ENCODE data around the gene CCDC149. TPM values are rescaled to one million over a fixed set of nuclear protein-coding genes. Genes with fewer than 3 reads are reported as not detected.

Gene CCDC149
- total RNA-seq, 1 donor = 2.5 TPM

- H3K4me1 ChIP-seq (ENCODE audit: insufficient read depth, low read length) = no peaks in the 10 kb centered on the region
- no peaks in the 10 kb centered on the region for H3K9me3 ChIP-seq (ENCODE audit: low read depth, low read length)
- no peak overlapping the region for H3K4me3 ChIP-seq (ENCODE audit: low read length)
- no peaks in the 10 kb centered on the region for H3K27me3 ChIP-seq (ENCODE audit: insufficient read depth, low read length)
These were observed 17.4 kb downstream of the CCDC149 start for GRCh38 chr4:24895461-24895860.

GRCh38 chr4:24894846-24895245 is 18.0 kb downstream of the CCDC149 start:
- Histone ChIP-seq H3K27me3 (ENCODE audit: insufficient read depth, low read length) (no peaks in the 10 kb centered on the region), H3K9me3 (ENCODE audit: low read depth, low read length) (no peaks in the 10 kb centered on the region), H3K4me1 (ENCODE audit: insufficient read depth, low read length) (no peaks in the 10 kb centered on the region), H3K4me3 (ENCODE audit: low read length) (no peak overlapping the region)

GRCh38 chr4:24894243-24894642 is 18.6 kb downstream of the CCDC149 start:
- Histone ChIP-seq H3K4me1 (ENCODE audit: insufficient read depth, low read length) (no peaks in the 10 kb centered on the region), H3K9me3 (ENCODE audit: low read depth, low read length) (no peaks in the 10 kb centered on the region), H3K27me3 (ENCODE audit: insufficient read depth, low read length) (no peaks in the 10 kb centered on the region), H3K4me3 (ENCODE audit: low read length) (no peak overlapping the region)

GRCh38 chr4:24892778-24893177 is 20.1 kb downstream of the CCDC149 start:
- Histone ChIP-seq H3K4me3 (ENCODE audit: low read length) (no peak overlapping the region), H3K9me3 (ENCODE audit: low read depth, low read length) (no peaks in the 10 kb centered on the region), H3K4me1 (ENCODE audit: insufficient read depth, low read length) (no peaks in the 10 kb centered on the region), H3K27me3 (ENCODE audit: insufficient read depth, low read length) (no peaks in the 10 kb centered on the region)

- Histone ChIP-seq H3K4me3 (ENCODE audit: low read length) (no peak overlapping the region), H3K9me3 (ENCODE audit: low read depth, low read length) (no peaks in the 10 kb centered on the region), H3K27me3 (ENCODE audit: insufficient read depth, low read length) (no peaks in the 10 kb centered on the region), H3K4me1 (ENCODE audit: insufficient read depth, low read length) (no peaks in the 10 kb centered on the region)
These were observed 20.6 kb downstream of the CCDC149 start for GRCh38 chr4:24892278-24892677.

- Histone ChIP-seq H3K9me3 (ENCODE audit: low read depth, low read length) (no peaks in the 10 kb centered on the region), H3K4me3 (ENCODE audit: low read length) (no peak overlapping the region), H3K27me3 (ENCODE audit: insufficient read depth, low read length) (no peaks in the 10 kb centered on the region), H3K4me1 (ENCODE audit: insufficient read depth, low read length) (no peaks in the 10 kb centered on the region)
These were observed 22.2 kb downstream of the CCDC149 start for GRCh38 chr4:24890561-24891126.

GRCh38 chr4:24889991-24890390 is 22.9 kb downstream of the CCDC149 start:
- Histone ChIP-seq H3K4me1 (ENCODE audit: insufficient read depth, low read length) (no peaks in the 10 kb centered on the region), H3K4me3 (ENCODE audit: low read length) (no peak overlapping the region), H3K27me3 (ENCODE audit: insufficient read depth, low read length) (no peaks in the 10 kb centered on the region), H3K9me3 (ENCODE audit: low read depth, low read length) (no peaks in the 10 kb centered on the region)

- Histone ChIP-seq H3K27me3 (ENCODE audit: insufficient read depth, low read length) (no peaks in the 10 kb centered on the region), H3K9me3 (ENCODE audit: low read depth, low read length) (no peaks in the 10 kb centered on the region), H3K4me1 (ENCODE audit: insufficient read depth, low read length) (no peaks in the 10 kb centered on the region), H3K4me3 (ENCODE audit: low read length) (no peak overlapping the region)
These were observed 24.1 kb downstream of the CCDC149 start for GRCh38 chr4:24888475-24889344.

- H3K27me3 ChIP-seq (ENCODE audit: insufficient read depth, low read length) = no peaks in the 10 kb centered on the region
- no peaks in the 10 kb centered on the region for H3K9me3 ChIP-seq (ENCODE audit: low read depth, low read length)
- H3K4me1 ChIP-seq (ENCODE audit: insufficient read depth, low read length) = no peaks in the 10 kb centered on the region
- no peak overlapping the region for H3K4me3 ChIP-seq (ENCODE audit: low read length)
These were observed 24.9 kb downstream of the CCDC149 start for GRCh38 chr4:24887881-24888430.

- Histone ChIP-seq H3K27me3 (ENCODE audit: insufficient read depth, low read length) (no peaks in the 10 kb centered on the region), H3K4me3 (ENCODE audit: low read length) (no peak overlapping the region), H3K9me3 (ENCODE audit: low read depth, low read length) (no peaks in the 10 kb centered on the region), H3K4me1 (ENCODE audit: insufficient read depth, low read length) (peaks cover 6% of the 10 kb centered on the region)
These were observed 26.2 kb downstream of the CCDC149 start for GRCh38 chr4:24886596-24886995.

- Histone ChIP-seq H3K4me3 (ENCODE audit: low read length) (no peak overlapping the region), H3K4me1 (ENCODE audit: insufficient read depth, low read length) (peaks cover 18% of the 10 kb centered on the region), H3K9me3 (ENCODE audit: low read depth, low read length) (no peaks in the 10 kb centered on the region), H3K27me3 (ENCODE audit: insufficient read depth, low read length) (no peaks in the 10 kb centered on the region)
These were observed 27.5 kb downstream of the CCDC149 start for GRCh38 chr4:24885342-24885741.

GRCh38 chr4:24884902-24885301 is 27.9 kb downstream of the CCDC149 start:
- Histone ChIP-seq H3K4me3 (ENCODE audit: low read length) (no peak overlapping the region), H3K27me3 (ENCODE audit: insufficient read depth, low read length) (no peaks in the 10 kb centered on the region), H3K9me3 (ENCODE audit: low read depth, low read length) (no peaks in the 10 kb centered on the region), H3K4me1 (ENCODE audit: insufficient read depth, low read length) (peaks cover 21% of the 10 kb centered on the region)

- Histone ChIP-seq H3K27me3 (ENCODE audit: insufficient read depth, low read length) (no peaks in the 10 kb centered on the region), H3K4me1 (ENCODE audit: insufficient read depth, low read length) (peaks cover 21% of the 10 kb centered on the region), H3K9me3 (ENCODE audit: low read depth, low read length) (no peaks in the 10 kb centered on the region), H3K4me3 (ENCODE audit: low read length) (no peak overlapping the region)
These were observed 31.2 kb downstream of the CCDC149 start for GRCh38 chr4:24881508-24882196.

GRCh38 chr4:24880186-24880585 is 32.7 kb downstream of the CCDC149 start:
- Histone ChIP-seq H3K27me3 (ENCODE audit: insufficient read depth, low read length) (no peaks in the 10 kb centered on the region), H3K4me3 (ENCODE audit: low read length) (no peak overlapping the region), H3K4me1 (ENCODE audit: insufficient read depth, low read length) (peaks cover 21% of the 10 kb centered on the region), H3K9me3 (ENCODE audit: low read depth, low read length) (no peaks in the 10 kb centered on the region)

GRCh38 chr4:24878636-24879016 is 34.2 kb downstream of the CCDC149 start:
- Histone ChIP-seq H3K27me3 (ENCODE audit: insufficient read depth, low read length) (no peaks in the 10 kb centered on the region), H3K4me3 (ENCODE audit: low read length) (no peak overlapping the region), H3K9me3 (ENCODE audit: low read depth, low read length) (no peaks in the 10 kb centered on the region), H3K4me1 (ENCODE audit: insufficient read depth, low read length) (peaks cover 21% of the 10 kb centered on the region)

Data from mononuclear cell (primary cell).